Skeletal muscle cell (primary cell): ENCODE data around the gene PLD5.

Experiments used
- DNase-seq: peaks from one replicate; pipeline ENCODE4 v3.0.0-alpha.2; 2010; ENCODE audit warnings: low read depth
- H3K4me3 ChIP-seq: 2 replicates; pipeline ENCODE4 v1.5.1; 2011; ENCODE audit warnings: low read depth, mild to moderate bottlenecking, control low read depth, low read length, moderate library complexity

Gene PLD5

GRCh38 chr1:242524571-242525359 lies at the start of gene PLD5:
TSS of gene PLD5 (minus strand) at chr1:242524697.
- H3K4me3 ChIP-seq: peak within 1 kb of the TSS; percentile 52
- DNase-seq: no peak

GRCh38 chr1:242569867-242570266 lies 45.4 kb upstream of the PLD5 start:
- no peak overlapping the region for H3K4me3 ChIP-seq
- no peak for DNase-seq

- no peak for DNase-seq
- H3K4me3 ChIP-seq: no peak overlapping the region
These were observed 44.2 kb upstream of the PLD5 start for GRCh38 chr1:242568666-242569065.

- H3K4me3 ChIP-seq: no peak overlapping the region
- DNase-seq: no peak
These were observed 43.1 kb upstream of the PLD5 start for GRCh38 chr1:242567596-242567995.

GRCh38 chr1:242556759-242557158 lies 32.3 kb upstream of the PLD5 start:
- H3K4me3 ChIP-seq: no peak overlapping the region

GRCh38 chr1:242556276-242556675 lies 31.8 kb upstream of the PLD5 start:
- no peak for DNase-seq
- no peak overlapping the region for H3K4me3 ChIP-seq

More at GRCh38 chr1:242556759-242557158, 32.3 kb upstream of the PLD5 start:
- DNase-seq: no peak

- H3K4me3 ChIP-seq: no peak overlapping the region
- DNase-seq: no peak
These were observed 30.1 kb upstream of the PLD5 start for GRCh38 chr1:242554577-242554976.

- DNase-seq: no peak
- no peak overlapping the region for H3K4me3 ChIP-seq
These were observed 22.6 kb upstream of the PLD5 start for GRCh38 chr1:242546849-242547729.

GRCh38 chr1:242546441-242546840 lies 21.9 kb upstream of the PLD5 start:
- DNase-seq: no peak
- H3K4me3 ChIP-seq: no peak overlapping the region

- no peak overlapping the region for H3K4me3 ChIP-seq
- no peak for DNase-seq
These were observed 19.6 kb upstream of the PLD5 start for GRCh38 chr1:242544071-242544470.

GRCh38 chr1:242542271-242542670 lies 17.8 kb upstream of the PLD5 start:
- H3K4me3 ChIP-seq: no peak overlapping the region
- DNase-seq: no peak

- no peak overlapping the region for H3K4me3 ChIP-seq
- no peak for DNase-seq
These were observed 11.5 kb upstream of the PLD5 start for GRCh38 chr1:242535986-242536385.

- no peak overlapping the region for H3K4me3 ChIP-seq
- DNase-seq: no peak
These were observed 10.3 kb upstream of the PLD5 start for GRCh38 chr1:242534753-242535152.

GRCh38 chr1:242530761-242531160 lies 6.3 kb upstream of the PLD5 start:
- H3K4me3 ChIP-seq: no peak overlapping the region
- DNase-seq: no peak

- H3K4me3 ChIP-seq: no peak overlapping the region
- DNase-seq: no peak
These were observed 1.3 kb upstream of the PLD5 start for GRCh38 chr1:242525769-242526168.

- no peak for DNase-seq
- H3K4me3 ChIP-seq: peak overlapping the region; percentile 52
These were observed 844 bp upstream of the PLD5 start for GRCh38 chr1:242525360-242525722.

GRCh38 chr1:242523719-242524570 lies 552 bp downstream of the PLD5 start:
- no peak for DNase-seq
- H3K4me3 ChIP-seq: peak overlapping the region; percentile 52

GRCh38 chr1:242522996-242523718 lies 1.3 kb downstream of the PLD5 start:
- H3K4me3 ChIP-seq: peak overlapping the region; percentile 52

GRCh38 chr1:242522304-242522945 lies 2.1 kb downstream of the PLD5 start:
- no peak for DNase-seq
- peak overlapping the region; percentile 21 for H3K4me3 ChIP-seq

More at GRCh38 chr1:242522996-242523718, 1.3 kb downstream of the PLD5 start:
- DNase-seq: no peak
